ENCODE data around the gene CEP112. TPM values are rescaled to one million over a fixed set of nuclear protein-coding genes. Genes with fewer than 3 reads are reported as not detected.

Gene CEP112
- total RNA-seq, 1 donor from 2014 or later = 10.8 TPM

DNA sequence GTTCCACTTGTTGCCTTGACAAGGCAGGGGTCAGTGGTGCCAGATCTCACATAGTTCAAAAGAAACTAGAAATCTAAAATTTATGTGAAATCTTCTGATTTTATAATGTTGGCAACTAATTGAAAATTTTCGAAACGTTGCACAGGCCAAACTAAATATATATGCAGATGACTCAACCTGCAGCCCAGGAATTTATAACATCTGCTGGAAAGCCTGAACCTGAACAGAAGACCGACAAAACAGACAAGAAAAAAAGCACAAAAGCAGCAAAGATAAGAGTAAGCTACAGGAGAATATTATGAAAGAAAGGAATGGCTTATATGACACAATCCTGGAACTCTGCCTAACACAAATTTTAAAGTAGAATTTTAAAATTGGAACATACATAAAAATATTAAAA, 207.6 kb downstream of the CEP112 start:
- no peak for DNase-seq

DNA sequence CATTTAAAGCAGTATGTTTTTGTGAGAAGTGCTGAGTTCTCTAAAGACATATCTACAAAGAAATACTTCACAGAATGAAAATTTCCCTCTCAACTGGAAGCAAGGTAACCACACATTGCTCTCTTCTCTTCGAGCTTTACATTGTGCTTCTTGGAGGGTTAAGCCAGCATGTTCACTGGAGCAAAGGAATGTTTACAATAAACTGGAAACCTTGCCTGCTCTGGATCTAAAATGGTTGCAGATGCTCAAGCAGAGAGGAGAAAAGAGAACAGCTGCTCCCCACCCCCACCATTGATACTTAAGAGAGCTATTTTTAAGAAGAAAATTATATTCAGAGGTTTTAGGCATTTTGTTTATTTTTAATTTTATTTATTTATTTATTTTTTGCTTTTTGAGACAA, 213.1 kb downstream of the CEP112 start:
- no peak for DNase-seq

DNA sequence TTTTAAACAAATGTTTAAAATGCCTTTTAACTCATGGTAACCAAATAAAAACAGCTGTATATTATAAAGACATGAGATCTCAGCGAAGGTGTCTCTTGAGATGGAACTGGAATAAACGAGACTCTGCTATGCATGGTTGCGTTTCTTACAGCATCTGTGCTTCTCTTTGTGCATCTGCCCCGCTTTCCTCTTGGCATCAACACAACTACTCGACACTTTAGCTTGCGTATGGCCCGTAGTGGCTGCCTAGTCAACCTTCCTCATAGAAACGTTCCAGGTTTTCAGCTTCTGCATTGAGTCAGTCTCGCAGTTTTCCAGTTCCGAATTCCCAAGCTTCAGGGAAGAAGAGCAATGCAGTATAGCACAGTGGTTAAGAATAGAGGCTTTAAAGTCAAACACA, 214.9 kb downstream of the CEP112 start:
- no peak for DNase-seq

DNA sequence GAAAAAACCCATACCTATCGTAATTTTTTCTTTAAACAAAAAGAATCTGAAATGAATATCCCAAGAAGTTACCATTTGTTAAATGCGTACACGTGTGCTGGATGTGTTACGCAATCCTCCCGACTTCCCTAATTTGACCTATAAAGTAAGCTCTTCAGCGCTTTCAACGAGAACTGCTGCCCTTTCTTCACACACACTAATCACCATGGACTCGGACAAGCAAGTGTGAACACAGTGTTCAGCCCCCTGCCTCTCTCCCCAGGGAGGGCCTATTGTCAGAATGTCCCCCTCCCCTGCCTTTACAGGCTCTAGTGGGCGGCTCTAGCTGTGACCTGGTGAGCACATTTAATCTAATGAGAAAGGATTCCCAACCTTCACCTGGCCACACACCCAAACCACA, 216.1 kb downstream of the CEP112 start:
- DNase-seq = no peak

DNA sequence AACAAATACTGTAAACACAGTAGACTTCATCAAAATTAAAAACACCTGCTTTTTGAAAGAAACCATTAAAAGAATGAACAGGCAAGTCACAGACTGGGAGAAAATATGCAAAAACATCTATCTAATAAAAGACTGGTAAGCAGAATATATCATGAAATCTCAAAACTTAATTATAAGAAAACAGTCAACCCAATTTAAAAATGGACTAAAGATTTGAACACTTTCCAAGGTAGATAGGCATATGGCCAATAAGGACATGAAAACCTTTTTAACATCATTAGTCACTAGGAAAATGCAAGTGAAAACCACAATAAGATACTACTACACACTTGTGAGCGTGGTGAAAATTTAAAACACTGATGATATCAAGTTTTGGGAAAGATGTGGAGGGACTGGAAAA, 218.7 kb downstream of the CEP112 start:
- DNase-seq = no peak

DNA sequence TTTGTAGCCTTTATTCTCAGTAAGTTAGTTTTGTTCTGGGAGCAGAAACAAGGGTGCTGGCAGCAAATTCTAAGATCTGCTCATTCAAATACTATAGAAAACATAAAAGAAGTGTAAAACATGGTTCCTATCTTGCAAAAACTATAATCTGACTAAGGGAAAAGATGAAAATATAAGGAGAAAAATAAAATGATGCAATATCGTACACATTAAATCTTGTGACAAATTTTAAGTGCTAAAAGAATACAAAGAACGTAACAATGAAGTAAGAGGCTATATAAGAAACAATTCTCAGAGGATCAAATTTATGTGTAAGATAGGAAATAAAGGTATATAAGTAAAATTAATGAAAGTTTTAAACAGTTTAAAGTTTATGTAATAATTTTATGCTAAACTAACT, 224.6 kb downstream of the CEP112 start:
- no peak for DNase-seq

DNA sequence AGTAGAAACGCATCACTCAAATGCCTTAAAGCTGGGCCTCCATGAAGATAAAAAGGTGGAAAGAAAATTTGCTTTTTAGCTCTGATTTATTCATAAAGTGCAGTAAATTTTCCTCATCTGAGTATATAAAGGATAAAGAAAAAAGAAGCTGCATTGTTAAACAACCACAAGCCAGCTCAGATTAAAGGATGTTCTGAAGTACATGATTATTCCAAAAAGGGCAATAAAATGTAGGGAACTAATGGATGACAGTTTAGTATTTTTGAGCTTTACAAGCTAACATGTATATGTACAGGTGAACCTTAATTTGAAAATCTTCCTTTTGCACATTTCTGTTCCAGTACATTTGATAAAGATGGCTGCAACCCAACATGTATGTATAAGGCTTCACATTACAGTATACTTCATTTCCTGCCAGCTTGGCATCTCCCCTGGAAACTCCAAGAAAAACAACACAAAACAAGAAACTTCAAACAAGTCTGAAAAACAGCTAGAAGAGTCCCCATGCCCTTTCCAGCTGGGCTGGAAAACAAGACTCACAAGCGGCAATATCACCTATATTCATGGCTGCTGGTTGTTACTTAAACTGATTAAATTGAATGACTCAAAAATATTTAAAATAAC, 225.7 kb downstream of the CEP112 start:
- no peak for DNase-seq

DNA sequence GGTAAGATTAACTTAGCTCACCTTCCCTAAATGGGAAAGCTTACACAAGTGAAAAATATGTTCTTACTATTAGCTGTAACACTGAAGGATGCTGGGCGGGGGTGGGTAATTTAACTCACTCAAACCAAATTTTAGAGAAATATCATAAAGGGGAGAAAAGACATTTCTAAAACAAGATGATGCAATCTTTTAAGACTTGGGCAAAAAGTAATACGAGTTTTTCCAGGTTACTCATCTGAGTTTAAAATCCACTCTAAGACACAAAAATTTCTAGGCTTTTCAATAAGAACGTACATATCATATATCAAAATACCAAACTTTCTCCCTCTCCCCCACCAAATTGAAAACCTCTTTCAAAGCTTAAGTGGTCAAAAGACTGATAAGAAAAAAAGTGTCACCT, 228.8 kb downstream of the CEP112 start:
- DNase-seq = no peak

DNA sequence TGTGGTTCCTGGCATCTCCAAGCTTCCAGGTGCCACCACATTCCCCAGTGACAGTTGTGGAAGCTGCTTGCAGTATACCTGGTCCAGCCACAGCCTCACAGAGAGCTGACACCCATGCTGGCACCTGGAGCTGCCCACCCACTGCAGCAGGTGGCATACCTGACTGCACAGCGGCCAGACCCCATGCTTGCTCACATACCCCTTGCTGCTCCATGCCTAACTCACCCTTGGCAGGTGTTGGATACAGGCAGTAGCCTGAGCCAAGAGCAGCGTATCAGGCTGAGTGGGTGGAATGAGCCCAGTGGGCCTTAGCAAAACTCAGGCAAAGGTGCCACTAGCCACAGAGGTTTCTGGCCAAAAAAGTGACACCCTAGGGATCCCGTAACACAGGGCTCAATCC, 232.3 kb downstream of the CEP112 start:
- DNase-seq = no peak

DNA sequence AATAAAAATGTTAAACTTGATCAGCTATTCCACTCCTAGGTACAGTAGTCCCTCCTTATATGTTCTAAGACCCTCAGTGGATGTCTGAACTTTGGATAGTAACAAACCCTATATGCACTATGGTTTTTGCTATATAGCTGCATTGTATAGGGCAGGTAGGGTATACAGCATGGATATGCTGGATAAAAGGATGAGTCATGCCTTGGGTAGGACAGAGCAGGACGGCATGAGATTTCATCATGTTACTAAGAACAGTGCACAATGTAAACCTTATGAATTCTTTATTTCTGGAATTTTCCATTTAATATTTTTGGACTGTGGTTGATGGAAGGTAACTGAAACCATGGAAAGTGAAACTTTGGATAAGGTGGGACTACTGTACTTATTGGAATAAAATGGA, 235.1 kb downstream of the CEP112 start:
- DNase-seq = no peak

DNA sequence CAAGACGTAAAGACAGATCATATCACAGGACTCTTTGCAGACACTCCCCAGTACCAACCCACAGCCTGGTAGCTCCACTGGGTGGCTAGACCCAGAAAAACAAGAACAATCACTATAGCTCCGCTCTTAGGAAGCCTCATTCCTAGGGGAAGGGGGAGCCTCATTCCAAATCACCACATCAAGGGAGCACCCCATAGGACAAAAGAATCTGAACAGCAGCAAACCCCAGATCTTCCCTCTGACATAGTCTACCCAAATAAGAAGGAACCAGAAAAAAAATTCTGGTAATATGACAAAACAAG, 237.8 kb downstream of the CEP112 start:
- DNase-seq = no peak

DNA sequence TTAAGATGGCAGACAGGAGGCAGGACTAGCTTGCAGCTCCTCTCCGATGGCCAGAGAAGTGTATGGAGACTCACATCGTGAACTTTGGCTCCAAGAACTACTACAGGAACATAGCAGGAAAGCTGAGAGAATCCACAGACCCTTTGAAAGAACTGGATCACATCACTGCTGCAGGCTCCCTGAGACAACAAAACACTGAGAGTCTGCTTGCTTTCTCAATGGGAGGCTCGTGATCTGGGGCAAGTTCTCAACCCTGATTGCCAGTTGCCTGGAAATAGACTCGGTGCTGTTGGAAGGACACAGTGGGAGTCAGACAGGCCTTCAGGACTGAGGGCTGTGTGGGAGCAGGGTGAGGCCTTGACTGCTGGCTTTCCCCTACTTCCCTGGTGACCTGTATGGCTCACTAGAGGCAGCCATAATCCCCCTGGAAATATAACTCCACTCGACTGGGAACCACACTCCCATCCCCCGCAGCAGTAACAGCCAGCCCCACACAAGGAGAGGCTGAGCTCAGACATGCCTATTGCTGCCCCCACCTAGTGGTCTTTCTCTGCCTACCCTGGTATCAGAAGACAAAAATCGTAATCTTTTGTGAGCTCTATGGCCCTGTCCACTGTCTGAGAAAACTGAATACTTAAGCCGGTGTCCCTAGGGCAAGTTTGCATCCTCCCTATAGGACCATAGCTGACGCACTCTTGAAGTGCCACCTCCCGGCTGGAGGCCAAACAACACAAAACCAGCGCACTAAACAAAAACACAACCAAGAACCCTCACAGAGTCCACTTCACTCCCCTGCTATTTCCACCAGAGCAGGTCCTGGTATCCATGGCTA, 238.4 kb downstream of the CEP112 start:
- no peak for DNase-seq

DNA sequence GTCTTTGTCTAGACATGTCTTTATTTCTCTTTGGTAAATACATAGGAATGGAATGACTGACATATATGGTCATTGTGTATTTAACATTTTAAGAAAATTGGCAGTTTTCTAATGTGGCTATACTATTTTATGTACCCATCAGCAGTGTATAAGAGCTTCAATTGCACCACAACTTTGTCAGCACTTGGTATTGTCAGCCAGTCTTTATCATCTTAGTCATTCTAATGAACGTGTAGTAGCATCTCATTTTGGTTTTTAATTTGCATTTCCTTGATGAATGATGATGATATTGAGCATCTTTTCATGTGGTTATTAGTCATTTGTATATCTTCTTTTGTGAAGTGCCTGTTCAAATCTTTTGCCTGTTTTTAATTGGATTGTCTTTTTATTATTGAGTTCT, 239.3 kb downstream of the CEP112 start:
- no peak for DNase-seq

DNA sequence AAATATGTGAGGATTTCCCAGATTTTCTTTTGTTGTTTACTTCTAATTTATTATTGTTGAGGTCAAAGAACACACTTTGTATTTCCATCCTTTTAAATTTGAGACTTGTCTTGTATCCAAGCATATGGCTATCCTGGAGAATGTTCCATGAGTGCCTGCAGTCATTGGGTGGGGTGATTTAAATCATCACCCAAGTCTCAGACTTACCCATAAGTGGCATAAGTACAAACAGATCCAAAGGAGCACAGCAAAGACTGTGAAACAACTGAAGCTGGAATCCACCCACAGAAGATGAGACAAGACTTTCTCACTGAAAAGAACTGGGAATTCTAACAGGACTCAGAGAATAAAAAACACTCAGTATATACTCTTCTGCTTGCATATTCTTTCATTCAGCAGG, 239.9 kb downstream of the CEP112 start:
- no peak for DNase-seq

DNA sequence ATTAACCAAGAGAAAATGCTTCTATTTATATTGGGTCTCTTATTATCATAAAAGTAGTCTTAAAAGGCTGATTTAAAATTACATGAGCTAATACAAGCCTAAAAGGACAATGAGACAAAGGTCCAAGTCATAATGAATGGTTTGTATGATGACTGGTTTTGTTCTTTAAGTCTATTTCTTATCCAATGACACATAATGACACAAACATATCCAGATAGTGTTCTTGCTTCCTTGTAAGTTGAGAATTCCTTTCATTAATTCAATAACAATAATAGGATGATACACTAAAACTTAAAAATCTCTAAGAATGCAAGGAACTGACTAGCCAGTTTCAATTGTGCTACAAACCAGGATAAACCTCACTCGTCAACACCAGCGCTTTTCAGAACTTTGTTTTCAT, 244.1 kb downstream of the CEP112 start:
- DNase-seq = no peak

DNA sequence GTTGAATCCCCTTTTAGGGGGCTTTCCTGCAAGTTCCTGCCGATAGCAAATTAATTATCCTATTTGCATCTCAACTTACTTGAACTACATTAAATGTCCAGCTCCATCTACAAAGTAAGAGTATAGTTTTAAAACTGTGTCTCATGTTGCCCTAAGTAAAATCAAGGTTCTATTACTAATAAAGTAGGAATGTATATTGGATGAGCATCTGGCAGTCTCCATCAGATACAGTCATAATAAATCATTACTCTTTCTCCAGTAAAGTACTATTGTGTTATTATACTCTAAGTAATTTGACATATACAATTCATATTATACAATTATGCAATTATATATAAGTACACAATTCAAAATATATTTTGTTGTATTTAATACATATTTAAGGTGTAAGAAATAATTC, 249.3 kb downstream of the CEP112 start:
- no peak for DNase-seq

DNA sequence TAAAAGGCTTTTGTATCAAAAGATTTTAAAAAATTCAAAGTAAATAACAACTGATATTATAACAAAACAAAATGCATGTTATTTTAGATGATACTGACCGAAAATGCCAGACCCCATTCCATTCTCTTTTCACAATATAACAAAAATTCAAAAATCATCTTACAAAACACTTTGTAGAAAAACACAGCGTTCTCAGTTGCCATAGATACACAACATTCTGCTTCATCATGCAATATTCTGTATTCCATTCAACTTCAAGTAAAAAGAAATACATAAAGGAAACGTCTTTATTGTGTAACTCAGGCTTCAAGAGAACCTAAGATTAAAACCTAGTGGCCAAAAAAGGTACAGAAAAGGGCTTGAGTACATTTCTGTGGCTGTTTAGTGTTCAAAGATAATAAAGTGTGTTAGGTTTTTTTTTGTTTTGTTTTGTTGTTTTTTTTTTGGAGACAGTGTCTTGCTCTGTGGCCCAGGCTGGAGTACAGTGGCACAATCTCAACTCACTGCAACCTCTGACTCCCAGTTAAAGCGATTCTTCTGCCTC, 250.5 kb downstream of the CEP112 start:
- DNase-seq = no peak

DNA sequence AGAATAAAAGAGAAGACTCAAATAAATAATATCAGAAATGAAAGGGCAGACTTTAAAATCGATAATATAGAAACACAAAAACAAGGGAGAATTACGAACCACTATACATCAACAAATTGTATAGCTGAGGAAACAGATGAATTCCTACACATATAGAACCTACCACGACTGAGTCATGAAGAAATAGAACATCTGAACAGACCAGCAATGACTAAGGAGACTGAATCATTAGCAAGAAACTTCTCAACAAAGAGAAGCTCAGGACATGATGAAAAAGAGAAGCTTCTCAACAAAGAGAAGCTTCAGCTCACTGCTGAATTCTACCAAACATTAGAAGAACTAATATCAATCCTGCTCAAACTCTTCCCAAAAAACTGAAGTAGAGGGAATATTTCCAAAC, 255.9 kb downstream of the CEP112 start:
- no peak for DNase-seq

DNA sequence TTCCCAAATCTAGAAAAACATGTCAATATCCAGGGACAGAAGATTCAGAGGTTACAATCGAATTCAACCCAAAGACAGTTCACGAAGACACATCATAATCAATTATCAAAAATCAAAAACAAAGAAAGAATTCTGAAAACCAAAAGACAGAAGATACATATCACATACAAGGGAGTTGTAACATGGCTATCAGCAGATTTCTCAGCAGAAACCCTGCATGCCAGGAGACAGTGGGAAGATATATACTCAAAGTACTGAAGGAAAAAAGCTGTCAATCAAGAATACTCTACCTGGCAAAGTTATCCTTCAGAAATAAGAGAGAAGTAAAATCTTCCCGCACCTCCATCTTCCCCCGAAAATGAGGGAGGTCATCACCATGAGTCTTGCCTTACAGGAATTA, 258.6 kb downstream of the CEP112 start:
- DNase-seq = no peak

DNA sequence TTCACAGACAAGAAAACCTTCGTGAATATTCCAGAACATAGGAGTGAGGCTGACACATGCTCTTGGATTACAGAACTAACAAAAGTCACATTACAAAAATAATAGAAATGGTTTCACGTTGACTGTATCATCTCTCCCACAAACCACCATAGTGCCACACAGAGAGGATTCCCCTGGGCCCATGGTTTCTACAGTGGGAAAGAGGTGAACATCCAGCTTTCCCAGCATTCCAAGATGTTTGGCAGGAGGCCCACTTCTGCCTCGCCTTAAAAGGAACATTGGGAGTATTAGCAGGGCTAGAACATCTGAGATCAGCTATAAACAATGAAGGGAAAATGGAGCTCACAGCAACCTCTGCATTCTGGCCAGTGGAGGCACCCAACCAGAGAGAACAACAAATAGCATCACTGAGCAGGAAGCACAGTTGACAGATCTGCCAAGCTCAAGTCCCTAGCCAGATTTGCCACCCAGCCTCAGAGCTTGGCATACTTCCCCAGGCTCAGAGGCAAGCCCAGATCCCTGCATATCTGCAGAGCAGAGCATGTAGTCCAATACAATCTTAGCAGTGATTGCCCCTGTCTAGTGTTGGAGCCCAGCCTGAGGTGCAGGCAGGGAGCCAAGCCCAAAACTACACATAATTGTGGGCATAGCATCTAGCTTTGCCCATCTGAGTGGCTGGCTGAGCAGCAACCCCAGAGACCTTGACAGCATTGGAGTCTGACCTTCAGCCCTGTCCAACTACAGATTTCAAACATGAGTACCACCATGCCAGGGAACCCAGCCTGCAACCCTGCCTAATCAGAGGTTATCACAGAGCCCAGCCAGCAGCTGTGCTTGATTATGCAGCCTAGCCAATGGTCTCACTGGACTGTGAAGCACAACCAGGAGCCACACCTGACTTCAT, 260.4 kb downstream of the CEP112 start:
- DNase-seq = no peak

DNA sequence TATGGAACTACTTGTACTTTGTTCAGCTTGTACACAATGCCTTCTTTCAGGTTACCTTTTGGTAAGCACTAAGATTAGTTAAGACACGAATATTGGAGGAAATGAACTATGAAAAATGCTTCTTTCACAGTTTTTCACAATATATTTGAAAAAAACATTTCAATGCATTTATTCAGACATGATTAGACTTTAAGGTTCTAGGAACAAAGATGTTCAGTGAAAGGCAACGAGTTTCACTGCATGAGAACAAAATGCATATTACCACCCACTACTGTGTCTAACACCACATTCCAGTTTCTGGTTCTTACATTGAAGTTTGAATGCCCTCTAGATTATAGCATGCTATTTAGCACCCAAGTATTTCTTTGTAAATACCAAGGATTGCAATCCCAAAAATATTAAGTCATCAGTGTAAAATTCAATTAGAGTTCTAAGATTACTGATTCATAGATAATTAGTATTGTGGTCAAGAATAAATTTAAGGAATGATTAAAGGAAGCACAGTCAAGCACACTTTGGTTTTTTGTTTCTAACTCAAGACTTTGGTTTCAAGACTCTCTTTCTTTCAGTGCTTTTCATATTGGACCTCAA, 261.7 kb downstream of the CEP112 start:
- no peak for DNase-seq

DNA sequence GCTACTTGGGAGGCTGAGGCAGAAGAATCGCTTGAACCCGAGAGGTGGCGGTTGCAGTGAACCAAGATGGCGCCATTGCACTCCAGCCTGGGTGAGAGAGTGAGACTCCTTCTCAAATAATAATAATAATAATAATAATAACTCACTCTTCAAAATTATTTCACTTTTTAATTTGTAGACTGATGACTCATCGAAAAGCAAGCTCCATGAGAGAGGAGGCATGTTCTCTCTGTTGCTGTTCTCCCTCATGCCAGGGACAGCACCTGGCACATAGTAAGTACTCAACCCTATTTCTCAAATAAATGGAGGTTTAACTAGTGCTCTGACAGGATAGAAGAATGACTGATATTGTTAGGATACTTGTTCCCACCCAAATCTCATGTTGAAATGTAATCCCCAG, 265.3 kb downstream of the CEP112 start:
- DNase-seq = no peak

Data from occipital lobe (tissue), 2 donors.